ENCODE data around the gene OR1I1. TPM values are rescaled to one million over a fixed set of nuclear protein-coding genes. Genes with fewer than 3 reads are reported as not detected.

The OR1I1 gene
- total RNA-seq, 1 donor from 2014 or later: not detected

DNA sequence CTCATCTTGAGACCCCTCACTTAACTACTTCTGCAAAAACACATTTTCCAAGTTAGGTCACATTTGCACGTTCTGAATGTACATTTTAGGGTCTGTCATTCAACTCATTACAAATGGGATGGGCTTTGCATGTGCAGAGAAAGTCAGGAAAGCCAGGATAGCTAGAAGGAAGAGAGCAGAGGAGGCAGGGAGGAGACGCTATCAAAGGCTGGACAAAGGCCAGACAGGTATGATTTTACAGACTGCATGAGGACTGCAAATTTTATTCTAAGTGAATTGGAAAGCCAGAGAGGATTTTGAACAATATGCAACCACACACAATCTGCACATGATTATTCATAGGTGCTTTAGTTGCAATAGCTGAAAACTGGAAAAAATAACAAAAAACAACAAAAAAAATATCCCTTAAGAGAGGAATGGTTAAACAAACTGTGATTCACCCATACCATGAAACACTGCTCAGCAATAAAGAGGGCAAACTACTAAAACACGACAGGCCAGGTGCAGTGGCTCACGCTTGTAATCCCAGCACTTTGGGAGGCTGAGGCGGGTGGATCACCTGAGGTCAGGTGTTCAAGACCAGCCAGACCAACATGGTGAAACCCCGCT is 46.3 kb downstream of the OR1I1 start:
- Mint-ChIP-seq H3K27ac (peak overlapping the region; percentile 55), H3K4me1 (peaks cover 10% of the 10 kb centered on the region)

GRCh38 chr19:15129856-15130585 is 48.0 kb downstream of the OR1I1 start:
- no peaks in the 10 kb centered on the region for H3K36me3 Mint-ChIP-seq
- Histone ChIP-seq H3K36me3 (no peaks in the 10 kb centered on the region), H4K20me1 (ENCODE audit: low read depth) (no peaks in the 10 kb centered on the region), H3K4me2 (no peak overlapping the region), H3K9me3 (ENCODE audit: low read depth) (no peaks in the 10 kb centered on the region), H3K79me2 (ENCODE audit: low read depth) (no peaks in the 10 kb centered on the region), H3K4me3 (no peak overlapping the region), H2AFZ (replicated peaks) (peak overlapping the region; percentile 19), H3F3A (ENCODE audit: low read depth) (no peaks in the 10 kb centered on the region), H3K27me3 (no peaks in the 10 kb centered on the region), H3K4me1 (no peaks in the 10 kb centered on the region), H3K9ac (no peak overlapping the region), H3K27ac (no peak overlapping the region)
- DNase-seq (ENCODE audit: low spot score): no peak
- peaks cover 2% of the 10 kb centered on the region for H3K9me3 Mint-ChIP-seq
- H3K4me3 Mint-ChIP-seq: no peak overlapping the region
- peaks cover 7% of the 10 kb centered on the region for H3K27me3 Mint-ChIP-seq (ENCODE audit: insufficient read depth, low read depth)
- peaks cover 5% of the 10 kb centered on the region for H3K4me1 Mint-ChIP-seq
- no peak overlapping the region for H3K27ac Mint-ChIP-seq
- TF ChIP-seq, protein P1, sequence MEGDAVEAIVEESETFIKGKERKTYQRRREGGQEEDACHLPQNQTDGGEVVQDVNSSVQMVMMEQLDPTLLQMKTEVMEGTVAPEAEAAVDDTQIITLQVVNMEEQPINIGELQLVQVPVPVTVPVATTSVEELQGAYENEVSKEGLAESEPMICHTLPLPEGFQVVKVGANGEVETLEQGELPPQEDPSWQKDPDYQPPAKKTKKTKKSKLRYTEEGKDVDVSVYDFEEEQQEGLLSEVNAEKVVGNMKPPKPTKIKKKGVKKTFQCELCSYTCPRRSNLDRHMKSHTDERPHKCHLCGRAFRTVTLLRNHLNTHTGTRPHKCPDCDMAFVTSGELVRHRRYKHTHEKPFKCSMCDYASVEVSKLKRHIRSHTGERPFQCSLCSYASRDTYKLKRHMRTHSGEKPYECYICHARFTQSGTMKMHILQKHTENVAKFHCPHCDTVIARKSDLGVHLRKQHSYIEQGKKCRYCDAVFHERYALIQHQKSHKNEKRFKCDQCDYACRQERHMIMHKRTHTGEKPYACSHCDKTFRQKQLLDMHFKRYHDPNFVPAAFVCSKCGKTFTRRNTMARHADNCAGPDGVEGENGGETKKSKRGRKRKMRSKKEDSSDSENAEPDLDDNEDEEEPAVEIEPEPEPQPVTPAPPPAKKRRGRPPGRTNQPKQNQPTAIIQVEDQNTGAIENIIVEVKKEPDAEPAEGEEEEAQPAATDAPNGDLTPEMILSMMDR (IDR thresholded peaks at IDR 0.05): no peak
- TF ChIP-seq EZH2phosphoT487 (IDR thresholded peaks at IDR 0.05) (no peak), EZH2 (IDR thresholded peaks at IDR 0.05) (no peak)

More for the DNA sequence above, 46.3 kb downstream of the OR1I1 start:
- no peak for TF ChIP-seq EZH2phosphoT487 (IDR thresholded peaks at IDR 0.05)
- TF ChIP-seq, protein P1 (IDR thresholded peaks at IDR 0.05): no peak
- no peak for TF ChIP-seq EZH2 (IDR thresholded peaks at IDR 0.05)
- Histone ChIP-seq H3K4me2 (no peak overlapping the region), H4K20me1 (ENCODE audit: low read depth) (peaks cover 4% of the 10 kb centered on the region), H3K27me3 (no peaks in the 10 kb centered on the region), H3K79me2 (ENCODE audit: low read depth) (peaks cover 16% of the 10 kb centered on the region), H3K27ac (no peak overlapping the region), H3K9ac (no peak overlapping the region), H3K36me3 (no peaks in the 10 kb centered on the region), H2AFZ (replicated peaks) (no peak overlapping the region), H3F3A (ENCODE audit: low read depth) (no peaks in the 10 kb centered on the region), H3K4me3 (no peak overlapping the region), H3K4me1 (no peaks in the 10 kb centered on the region), H3K9me3 (ENCODE audit: low read depth) (no peaks in the 10 kb centered on the region)
- H3K27me3 Mint-ChIP-seq (ENCODE audit: insufficient read depth, low read depth): peaks cover 9% of the 10 kb centered on the region
- no peak for DNase-seq (ENCODE audit: low spot score)
- H3K9me3 Mint-ChIP-seq: peaks cover 2% of the 10 kb centered on the region
- H3K36me3 Mint-ChIP-seq: peaks cover under 1% of the 10 kb centered on the region
- no peak overlapping the region for H3K4me3 Mint-ChIP-seq

GRCh38 chr19:15136234-15136954 is 54.4 kb downstream of the OR1I1 start:
- no peak overlapping the region for H3K4me3 ChIP-seq
- no peaks in the 10 kb centered on the region for H4K20me1 ChIP-seq (ENCODE audit: low read depth)
- no peak overlapping the region for H3K27ac ChIP-seq
- H3K4me1 Mint-ChIP-seq: no peaks in the 10 kb centered on the region
- H3K36me3 ChIP-seq: no peaks in the 10 kb centered on the region
- H3K27me3 ChIP-seq: no peaks in the 10 kb centered on the region
- H3K9me3 ChIP-seq (ENCODE audit: low read depth): no peaks in the 10 kb centered on the region
- no peak for DNase-seq (ENCODE audit: low spot score)
- no peaks in the 10 kb centered on the region for H3F3A ChIP-seq (ENCODE audit: low read depth)
- no peak for TF ChIP-seq EZH2phosphoT487 (IDR thresholded peaks at IDR 0.05)
- TF ChIP-seq EZH2 (IDR thresholded peaks at IDR 0.05): no peak
- TF ChIP-seq, protein P1 (IDR thresholded peaks at IDR 0.05): no peak
- H3K4me1 ChIP-seq: no peaks in the 10 kb centered on the region
- H3K36me3 Mint-ChIP-seq: no peaks in the 10 kb centered on the region
- H3K4me2 ChIP-seq: no peak overlapping the region
- H3K27ac Mint-ChIP-seq: no peak overlapping the region
- no peak overlapping the region for H3K4me3 Mint-ChIP-seq
- peaks cover 8% of the 10 kb centered on the region for H3K27me3 Mint-ChIP-seq (ENCODE audit: insufficient read depth, low read depth)
- peaks cover 18% of the 10 kb centered on the region for H3K9me3 Mint-ChIP-seq
- no peaks in the 10 kb centered on the region for H3K79me2 ChIP-seq (ENCODE audit: low read depth)
- H2AFZ ChIP-seq (replicated peaks): no peak overlapping the region
- H3K9ac ChIP-seq: no peak overlapping the region
